EL (cell line): ENCODE results near the gene NDUFS4.
"Not testable (repeated sequence)": the region's sequence is repeated elsewhere in the genome, so short reads cannot be mapped to it uniquely, and the experiment has no call there.

Experiments
- DNase-seq: peaks from one replicate; pipeline ENCODE4 v3.0.0-alpha.2; 2016

Gene NDUFS4

DNA sequence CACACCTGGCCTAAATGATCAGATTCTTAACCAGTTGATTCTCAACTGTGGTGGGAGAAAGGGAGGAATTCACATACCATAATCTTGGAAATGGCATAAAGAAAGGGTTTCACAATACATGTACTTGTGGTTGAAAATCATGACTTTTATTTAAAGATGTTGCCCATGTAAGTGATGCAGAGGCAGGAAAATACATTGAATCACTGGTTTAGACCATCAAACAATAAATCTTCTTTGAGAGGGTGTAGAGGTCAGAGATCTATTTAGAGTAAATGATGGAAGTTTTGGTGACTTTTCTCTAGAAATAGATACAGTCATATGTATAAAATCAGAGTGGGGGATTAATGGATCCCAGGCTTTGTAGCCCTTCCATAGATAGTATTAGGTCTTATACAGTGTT, 15.4 kb downstream of the NDUFS4 start:
- no peak for DNase-seq

DNA sequence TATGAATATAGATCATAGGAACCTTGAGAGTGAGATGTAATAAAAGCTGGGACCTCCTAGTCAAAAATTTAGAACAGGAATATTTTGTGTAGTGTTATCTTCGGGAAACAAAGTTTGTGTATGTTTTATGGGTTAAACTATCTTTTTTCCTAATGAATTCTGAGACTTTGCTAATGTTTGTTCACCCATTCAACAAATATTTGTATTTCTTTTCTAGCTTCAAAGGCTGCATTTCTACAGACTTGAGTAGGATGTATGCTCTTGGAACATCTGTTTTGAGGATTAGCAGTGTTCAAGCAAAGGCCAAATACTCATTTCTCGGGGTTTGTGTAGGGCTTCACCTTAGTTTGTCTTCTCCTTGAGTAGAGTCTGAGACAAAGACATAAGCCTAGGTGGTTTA, 16.2 kb downstream of the NDUFS4 start:
- no peak for DNase-seq

GRCh38 chr5:53578854-53579253, 18.4 kb downstream of the NDUFS4 start:
- no peak for DNase-seq

GRCh38 chr5:53580547-53580946, 20.1 kb downstream of the NDUFS4 start:
- no peak for DNase-seq

- no peak for DNase-seq
Measured at GRCh38 chr5:53582225-53582624, 21.8 kb downstream of the NDUFS4 start.

DNA sequence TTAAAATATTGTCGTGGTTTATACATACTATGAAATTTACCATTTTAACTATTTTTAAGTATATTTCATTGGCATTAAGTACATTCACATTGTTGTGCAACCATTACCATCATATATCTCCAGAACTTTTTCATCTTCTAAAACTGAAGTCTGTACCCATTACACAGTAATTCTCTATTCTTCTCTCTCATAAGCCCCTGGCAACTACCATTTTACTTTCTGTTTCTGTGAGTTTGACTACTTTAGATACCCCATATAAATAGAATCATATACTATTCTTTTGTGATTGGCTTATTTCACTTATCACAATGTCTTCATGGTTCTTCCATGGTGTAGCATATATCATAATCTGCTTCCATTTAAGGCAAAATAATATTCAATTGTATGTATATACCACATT, 30.3 kb downstream of the NDUFS4 start:
- no peak for DNase-seq

GRCh38 chr5:53594419-53594818, 34.0 kb downstream of the NDUFS4 start:
- DNase-seq = no peak

DNA sequence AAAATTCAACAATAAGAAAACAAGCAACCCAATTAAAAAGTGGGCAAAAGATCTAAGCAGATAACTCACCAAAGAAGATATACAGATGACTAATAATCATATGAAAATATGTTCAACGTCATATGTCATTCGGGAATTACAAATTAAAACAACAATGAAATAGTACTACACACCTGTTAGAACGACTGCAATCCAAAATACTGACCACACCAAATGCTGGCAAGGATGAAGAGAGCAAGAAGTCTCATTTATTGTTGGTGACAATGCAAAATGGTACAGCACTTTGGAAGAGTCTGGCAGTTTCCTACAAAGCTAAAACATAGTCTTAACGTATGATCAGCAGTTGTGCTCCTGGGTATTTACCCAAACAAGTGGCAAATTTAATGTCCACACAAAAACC, 37.5 kb downstream of the NDUFS4 start:
- no peak for DNase-seq

DNA sequence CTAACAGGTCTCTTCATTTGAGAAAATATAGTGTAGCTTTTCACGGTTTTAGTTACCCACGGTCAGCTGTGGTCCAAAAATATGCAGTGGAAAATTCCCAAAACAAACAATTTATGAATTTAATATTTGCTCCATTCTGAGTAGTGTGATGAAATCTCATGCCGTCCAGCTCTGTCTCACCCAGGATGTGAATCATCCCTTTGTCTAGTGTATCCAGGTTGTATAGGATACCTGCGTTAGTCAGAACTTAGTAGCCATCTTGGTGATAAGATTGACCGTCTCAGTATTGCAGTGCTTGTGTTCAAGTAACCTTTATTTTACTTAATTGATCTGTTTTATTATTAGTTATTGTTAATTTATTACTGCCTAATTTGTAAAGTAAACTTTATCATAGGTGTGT, 41.1 kb downstream of the NDUFS4 start:
- DNase-seq = peak; percentile 55

DNA sequence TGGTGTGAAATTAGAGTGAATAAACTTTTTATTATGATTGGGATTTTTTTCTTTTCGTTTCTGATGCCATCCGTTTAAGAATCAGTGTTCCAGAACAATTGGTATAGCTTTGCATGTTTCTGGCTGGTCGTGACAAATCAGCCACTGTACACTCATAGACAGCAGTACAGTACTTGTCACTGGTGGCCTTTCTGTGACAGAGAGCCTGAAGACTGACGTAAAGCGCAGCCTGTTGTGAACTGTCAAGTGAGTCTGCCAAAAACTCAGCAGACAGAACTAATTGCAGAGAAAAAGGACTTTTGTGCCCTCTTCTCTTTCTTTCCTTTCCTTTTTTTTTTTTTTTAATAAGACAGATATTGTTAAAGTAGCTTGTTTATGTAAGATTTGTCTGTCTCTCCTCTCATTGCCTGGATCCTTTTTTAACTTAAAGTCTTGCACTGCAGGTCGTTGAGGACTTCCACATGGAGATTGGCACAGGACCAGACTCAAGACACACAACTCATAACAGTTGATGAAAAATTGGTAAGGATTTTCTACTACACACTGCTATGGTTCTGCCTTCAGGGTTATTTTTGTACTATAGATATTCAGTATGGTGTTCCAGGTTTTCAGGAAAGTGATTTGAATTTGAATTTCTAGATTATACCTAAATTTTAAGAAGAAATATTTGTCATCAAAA, 42.7 kb downstream of the NDUFS4 start:
- no peak for DNase-seq

- no peak for DNase-seq
Measured at GRCh38 chr5:53604309-53604708, 43.9 kb downstream of the NDUFS4 start.

GRCh38 chr5:53607886-53608285, 47.4 kb downstream of the NDUFS4 start:
- peak; percentile 33 for DNase-seq

DNA sequence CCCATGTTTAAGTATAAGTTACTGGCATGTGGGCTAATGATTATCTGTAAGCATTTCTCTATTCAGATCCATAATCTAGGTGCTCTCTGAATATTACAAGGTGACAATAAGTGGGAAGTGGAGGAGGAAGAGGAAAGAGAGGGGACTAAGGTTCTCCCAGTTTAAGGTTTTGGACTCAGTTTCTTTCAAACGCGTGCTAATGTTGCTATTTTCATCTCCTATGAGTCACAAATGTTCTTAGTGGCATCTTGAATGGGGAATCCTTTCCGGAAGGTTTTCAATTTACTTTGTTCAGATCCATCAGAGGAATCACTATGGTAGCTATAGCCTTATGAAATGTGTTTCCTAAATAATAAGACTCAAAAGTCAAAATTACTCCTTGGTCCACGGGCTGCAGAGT, 48.5 kb downstream of the NDUFS4 start:
- DNase-seq = not testable (repeated sequence)

- DNase-seq = no peak
Measured at GRCh38 chr5:53613061-53613460, 52.6 kb downstream of the NDUFS4 start.

GRCh38 chr5:53613536-53613935, 53.1 kb downstream of the NDUFS4 start:
- DNase-seq = no peak

- DNase-seq = no peak
Measured at GRCh38 chr5:53614376-53614885, 54.0 kb downstream of the NDUFS4 start.

- no peak for DNase-seq
Measured at GRCh38 chr5:53616939-53617549, 56.6 kb downstream of the NDUFS4 start.

DNA sequence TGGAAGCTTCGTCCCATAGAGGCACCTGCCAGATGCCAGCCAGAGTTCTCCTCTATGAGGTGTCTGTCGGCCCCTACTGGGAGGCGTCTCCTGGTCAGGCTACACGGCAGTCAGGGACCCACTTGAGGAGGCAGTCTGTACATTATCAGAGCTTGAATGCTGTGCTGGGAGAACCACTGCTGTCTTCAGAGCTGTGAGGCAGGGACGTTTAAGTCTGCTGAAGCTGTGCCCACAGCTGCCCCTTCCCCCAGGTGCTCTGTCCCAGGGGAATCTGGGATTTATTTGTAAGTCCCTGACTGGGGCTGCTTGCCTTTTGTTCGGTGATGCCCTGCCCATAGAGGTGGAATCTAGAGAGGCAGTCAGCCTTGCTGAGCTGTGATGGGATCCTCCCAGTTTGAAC, 70.8 kb downstream of the NDUFS4 start:
- no peak for DNase-seq

DNA sequence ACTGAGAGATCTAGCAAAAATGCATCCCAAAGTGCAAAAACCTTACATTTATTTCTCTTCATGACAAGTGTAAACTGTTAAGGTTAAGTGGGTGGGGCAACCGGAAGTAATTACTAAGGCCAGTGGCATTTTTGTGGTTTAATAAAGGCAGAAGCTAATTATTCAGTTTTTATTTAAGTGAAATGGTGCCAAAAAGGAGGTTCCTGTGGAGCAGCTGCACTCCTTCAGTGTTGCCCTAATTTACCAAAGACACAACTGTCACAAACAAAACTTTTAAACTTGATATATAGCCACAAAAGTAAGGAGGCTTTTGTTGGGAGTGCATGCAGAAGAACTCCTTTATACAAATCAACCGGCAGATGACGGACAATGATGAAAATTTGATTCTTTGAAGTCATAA, 81.6 kb downstream of the NDUFS4 start:
- peak; percentile 49 for DNase-seq

DNA sequence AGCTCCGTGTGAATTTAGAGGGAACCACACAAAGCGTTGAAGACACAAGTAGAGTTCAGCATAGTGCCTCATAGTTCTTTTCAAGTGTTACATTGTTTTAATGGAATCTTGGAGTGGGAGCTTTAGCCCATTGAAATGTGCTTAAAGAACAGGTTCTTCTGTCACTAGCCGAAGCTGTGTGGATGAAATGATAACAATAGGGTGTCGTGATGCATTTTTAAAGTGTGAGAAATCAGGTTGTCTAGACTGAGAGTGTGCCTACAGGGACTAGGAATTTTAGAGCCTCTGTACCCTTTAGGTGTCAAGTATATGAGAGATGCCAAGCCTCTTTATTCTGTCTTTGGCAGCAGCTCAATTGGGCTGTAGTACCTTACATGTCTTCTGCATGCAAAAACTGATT, 83.0 kb downstream of the NDUFS4 start:
- DNase-seq = no peak

DNA sequence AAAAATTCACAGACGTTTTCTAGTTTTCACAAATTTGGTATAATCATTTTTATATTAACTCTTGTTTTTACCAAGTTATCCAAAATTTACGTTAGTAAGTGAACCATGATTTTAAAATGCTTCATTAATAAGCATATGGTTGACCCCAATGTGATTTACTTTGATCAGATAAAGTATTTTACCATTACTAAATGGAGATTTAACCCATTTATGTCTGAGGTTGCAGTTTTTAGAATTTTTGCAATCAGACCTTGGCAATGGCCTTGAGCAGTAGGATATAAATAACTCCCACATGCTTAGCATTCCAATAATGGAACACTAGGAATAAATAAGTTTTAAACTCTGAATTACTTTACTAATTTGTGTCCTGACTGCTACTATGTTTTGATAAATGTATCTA, 84.6 kb downstream of the NDUFS4 start:
- no peak for DNase-seq

DNA sequence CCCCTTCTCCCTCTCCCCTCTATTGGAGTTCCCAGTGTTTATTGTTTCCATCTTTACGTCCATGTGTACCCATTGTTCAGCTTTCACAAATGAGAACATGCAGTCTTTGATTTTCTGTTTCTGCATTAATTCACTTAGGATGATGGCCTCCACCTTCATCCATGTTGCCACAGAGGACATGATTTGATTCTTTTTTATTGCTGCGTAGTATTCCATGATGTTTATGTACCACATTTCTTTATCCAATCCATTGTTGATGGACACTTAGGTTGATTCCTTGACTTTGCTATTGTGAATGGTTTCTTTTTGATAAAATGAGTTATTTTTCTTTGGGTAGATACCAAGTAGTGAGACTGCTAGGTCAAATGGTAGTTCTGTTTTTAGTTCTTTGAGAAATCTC, 88.9 kb downstream of the NDUFS4 start:
- no peak for DNase-seq

DNA sequence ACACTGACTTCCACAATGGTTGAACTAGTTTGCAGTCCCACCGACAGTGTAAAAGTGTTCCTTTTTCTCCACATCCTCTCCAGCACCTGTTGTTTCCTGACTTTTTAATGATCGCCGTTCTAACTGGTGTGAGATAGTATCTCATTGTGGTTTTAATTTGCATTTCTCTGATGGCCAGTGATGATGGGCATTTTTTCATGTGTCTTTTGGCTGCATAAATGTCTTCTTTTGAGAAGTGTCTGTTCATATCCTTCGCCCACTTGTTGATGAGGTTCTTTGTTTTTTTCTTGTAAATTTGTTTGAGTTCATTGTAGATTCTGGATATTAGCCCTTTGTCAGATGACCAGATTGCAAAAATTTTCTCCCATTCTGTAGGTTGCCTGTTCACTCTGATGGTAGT, 100.1 kb downstream of the NDUFS4 start:
- not testable (repeated sequence) for DNase-seq

- DNase-seq = not testable (repeated sequence)
Measured at GRCh38 chr5:53665313-53665712, 104.9 kb downstream of the NDUFS4 start.

GRCh38 chr5:53667621-53668020, 107.2 kb downstream of the NDUFS4 start:
- DNase-seq = no peak
